ENCODE results near the gene MED25.

The MED25 gene

DNA sequence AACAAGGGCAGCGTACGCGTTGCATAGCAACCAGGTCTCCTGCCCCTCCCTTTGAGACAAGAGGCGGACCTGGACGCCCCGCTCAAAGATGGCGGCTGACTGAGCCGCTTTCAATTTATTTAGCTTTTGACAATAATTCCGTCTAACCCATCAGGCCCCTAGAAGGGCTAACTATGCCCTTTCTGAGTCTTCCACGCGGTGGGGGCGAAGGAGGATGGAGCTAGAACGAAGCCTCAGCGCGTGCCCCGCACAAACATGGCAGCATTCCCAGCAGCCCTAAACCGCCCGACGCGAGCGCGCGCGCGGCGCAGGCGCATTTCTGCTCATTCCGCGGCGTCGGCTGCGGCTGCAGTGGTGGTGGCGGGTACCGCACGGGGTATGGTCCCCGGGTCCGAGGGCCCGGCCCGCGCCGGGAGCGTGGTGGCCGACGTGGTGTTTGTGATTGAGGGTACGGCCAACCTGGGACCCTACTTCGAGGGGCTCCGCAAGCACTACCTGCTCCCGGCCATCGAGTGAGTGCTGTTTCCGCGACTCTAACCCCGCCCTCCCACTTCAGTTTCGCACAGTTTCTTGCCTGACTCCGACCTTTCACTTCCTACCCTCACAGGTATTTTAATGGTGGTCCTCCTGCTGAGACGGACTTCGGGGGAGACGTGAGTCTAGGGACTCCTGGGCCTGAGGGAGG is at the start of gene MED25:
Gene MED25, plus strand, starts transcription at position 326 of the 685 bp plus-strand sequence. Its CDS starts 53 bp downstream, at position 379.
- peak; percentile 79 for DNase-seq (ENCODE audit: low read depth)

DNA sequence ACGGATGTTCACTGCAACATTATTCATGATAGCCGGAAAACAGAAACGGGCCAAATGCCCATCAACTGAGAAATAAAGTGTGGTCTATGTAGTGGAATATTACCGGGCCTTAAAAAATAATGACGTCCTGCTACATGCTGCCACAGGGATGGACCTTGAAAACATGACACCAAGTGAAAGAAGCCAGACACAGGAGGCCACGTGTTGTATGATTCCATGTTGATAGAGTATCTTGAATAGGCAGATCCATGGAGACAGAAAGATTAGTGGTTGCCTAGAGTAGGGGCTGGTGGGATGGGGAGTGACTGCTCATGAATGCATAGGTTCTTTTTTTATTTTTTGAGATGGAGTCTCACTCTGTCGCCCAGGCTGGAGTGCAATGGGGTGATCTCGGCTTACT is 47.6 kb upstream of the MED25 start:
- DNase-seq (ENCODE audit: low read depth), result no peak

DNA sequence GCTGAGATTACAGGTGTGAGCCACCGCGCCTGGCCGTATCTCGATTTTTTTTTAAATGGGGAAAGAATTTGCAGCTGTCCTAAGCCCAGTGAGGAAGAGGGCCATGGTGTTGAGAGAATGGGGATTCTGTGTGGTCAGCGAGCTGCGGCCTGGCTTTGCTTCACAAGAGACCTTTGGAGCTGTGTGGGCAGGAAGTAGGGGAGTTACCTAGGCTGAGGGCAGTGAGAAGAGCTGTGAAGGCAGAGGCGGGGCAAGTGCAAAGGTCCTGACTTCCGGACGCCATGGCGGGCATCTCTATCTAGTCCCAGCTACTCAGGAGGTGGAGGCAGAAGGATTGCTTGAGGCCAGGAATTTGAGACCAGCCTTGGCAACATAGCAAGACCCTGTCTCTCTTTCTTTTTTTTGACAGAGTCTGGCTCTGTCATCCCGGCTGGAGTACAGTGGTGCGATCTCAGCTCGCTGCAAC is 46.4 kb upstream of the MED25 start:
- no peak for DNase-seq (ENCODE audit: low read depth)

DNA sequence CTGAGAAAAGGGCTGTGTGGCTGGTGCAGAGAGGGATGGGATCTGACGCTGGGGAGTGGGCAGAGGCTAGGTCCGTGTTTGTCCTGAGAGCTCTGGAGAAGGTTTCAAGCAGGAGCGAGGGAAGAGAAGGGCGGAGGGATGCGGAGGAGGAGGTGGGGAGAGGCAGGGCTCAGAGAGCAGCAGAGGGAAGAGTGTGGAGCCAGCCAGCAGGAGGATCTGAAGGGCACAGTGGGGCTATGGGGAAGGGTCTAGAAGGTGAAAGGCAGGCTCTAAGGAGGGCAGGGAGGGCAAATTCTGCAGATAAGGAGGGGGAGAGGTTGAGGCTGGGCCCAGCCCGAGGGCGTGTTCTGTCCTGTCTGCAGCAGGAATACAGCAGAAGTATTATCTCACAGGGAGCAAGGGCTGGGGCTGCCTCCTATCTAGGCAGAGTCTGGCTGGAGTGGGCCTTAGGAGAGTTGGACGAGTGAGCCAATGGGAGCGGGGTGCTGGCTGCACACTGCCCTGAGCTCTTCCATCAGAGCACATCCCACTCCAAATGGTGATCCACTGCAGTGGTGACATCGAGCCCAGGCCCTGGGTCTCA is 45.1 kb upstream of the MED25 start:
- no peak for DNase-seq (ENCODE audit: low read depth)

DNA sequence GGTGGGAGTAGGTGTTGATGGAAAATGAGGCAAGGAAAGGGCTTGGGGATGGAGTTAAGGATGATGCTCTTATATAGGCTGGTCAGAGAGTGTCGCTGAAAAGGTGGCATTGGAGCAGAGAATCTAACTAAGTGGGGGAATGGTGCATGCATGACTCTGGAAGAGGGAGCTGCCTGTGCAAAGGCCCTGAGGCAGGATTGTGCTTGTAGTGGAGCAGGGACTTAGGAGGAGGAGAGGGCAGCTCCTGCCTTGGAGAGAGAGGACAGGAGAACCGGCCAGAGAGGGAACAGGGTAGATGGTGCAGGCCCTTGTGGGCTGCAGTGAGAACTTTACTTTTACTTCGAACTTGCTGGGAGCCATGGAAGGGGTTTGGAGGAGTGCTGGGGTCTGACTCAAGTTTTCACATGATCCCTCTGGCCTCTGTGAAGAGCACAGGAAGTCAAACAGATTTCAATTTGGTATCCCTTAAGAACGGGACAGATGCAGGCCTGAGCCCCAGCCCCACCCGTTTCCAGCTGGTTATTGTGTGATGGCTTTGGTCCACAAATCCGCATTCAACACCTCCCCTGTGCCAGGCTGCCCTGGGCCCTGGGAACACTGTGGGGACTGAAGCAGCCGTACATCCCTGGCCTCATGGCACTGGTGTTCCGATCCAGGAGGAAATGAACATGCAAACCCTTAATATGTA is 44.3 kb upstream of the MED25 start:
- DNase-seq (ENCODE audit: low read depth), result no peak

DNA sequence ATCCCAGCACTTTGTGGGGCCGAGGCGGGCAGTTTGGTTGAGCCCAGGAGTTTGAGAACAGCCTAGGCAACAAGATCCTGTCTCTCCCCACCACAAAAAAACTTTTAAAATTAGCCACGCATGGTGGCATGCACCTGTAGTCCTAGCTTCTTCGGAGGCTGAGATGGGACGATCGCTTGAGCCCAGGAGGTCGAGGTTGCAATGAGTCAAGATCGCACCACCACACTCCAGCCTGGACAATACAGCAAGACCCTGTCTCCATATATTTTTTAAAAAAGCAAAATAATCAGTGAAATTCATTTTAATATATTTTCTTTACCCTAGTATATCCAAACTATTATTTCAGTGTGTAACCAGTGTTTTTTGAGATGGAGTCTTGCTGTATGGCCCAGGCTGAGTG is 43.1 kb upstream of the MED25 start:
- DNase-seq (ENCODE audit: low read depth), result no peak

DNA sequence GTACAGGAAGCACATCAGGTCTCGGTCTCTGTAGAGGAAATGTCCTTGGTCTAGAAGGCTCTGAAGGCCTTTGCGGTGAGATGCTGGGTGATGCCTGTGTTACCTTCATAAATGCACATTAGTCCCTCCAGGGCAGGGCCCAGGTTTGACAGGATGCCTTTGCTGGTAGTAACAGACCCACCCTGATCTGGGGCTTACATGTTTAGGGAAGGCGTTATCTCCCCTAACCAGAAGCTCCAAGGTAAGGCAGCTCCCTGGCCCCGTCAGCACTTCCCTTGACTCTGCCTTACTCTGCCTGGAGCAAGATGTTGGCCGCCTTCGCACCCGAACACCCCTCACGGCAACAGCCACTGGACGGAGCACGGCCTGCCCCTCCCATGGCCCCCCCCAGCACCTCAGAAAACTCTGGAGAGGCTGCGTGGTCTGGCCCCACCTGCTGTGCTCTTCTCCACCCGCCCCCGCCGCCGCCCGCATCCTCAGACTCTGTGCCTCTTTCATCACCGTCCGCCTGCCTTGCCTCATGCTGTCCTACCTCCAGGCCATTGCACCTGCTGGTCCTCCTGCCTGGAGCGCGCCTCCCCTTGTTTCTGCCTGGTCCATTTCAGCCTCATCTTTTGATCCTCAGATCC is 42.2 kb upstream of the MED25 start:
- no peak for DNase-seq (ENCODE audit: low read depth)

DNA sequence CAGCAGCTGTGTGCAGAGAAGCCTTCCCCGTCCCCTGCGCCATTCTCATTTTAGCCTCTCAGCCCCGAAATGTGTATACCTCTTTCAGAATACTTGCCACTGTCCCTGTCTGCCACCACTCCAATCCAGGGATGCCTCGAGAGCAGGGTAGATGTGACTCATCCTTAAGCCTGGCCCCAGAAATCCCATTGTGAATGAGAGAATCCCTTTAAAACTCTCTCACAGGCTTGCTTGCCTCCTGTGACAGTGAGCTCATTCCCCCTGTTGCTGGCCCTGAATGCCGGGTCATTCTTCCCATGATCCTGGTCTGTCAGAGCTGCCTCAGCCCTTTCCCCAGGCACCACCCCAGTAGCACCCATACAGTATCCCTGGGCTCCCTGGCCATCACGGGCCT is 41.7 kb upstream of the MED25 start:
- DNase-seq (ENCODE audit: low read depth), result no peak

DNA sequence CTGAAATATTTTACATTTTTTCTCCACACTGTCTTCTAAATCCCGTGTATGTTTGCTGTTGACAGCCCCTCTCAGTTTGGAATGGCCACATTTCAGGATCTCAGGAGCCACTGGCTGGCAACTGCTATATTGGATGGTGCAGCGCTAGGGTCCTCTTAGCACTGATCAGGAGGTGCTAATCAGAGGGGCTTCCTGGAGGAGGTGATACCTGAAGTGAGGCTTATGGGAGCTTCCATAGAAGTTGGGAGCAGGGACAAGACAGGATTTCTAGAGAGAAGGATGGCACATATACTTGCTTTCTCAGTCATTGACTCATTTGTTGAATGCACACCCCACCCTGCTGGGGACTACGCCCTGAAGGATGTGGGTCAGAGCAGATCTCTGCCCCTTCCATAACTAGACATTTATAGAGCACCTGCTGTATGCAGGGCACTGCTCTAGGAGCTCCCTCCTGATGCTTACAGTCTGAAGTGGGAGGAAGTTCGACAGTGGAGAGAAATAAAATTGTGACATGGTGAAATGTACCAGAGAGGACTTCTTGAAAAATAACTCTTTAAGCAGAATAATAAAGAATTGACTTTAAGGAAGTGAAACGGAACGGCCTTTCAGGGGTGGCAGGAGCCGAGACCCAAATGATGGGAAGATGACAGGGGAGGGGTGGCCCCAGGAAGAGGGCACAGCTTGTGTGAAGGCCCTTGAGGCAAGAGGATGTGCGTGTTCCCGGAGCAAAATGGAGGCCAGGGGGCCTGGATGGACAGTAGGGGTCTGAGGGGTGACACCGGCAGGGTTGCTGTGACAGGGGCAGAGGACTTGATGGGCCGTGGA is 38.1 kb upstream of the MED25 start:
- no peak for DNase-seq (ENCODE audit: low read depth)

DNA sequence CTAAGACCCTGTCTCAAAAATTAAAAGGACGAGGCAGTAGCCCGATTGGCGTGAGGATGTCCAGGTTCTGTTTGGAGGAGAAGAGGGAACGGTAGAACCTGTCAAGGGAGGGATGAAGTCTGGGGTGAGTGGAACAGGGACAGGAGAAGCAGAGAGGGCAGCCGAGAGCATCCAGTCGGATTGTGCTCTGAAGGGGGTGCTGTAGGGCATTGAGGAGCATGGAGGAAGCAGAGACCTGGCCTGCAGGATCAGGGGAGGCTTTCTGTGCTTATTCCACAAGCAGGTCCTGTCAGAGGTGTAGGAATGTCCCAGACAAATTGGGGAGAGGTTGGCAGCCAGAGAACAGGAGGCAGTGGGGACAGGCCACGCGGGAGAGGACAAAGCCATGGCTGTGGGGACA is 37.2 kb upstream of the MED25 start:
- DNase-seq (ENCODE audit: low read depth), result no peak

DNA sequence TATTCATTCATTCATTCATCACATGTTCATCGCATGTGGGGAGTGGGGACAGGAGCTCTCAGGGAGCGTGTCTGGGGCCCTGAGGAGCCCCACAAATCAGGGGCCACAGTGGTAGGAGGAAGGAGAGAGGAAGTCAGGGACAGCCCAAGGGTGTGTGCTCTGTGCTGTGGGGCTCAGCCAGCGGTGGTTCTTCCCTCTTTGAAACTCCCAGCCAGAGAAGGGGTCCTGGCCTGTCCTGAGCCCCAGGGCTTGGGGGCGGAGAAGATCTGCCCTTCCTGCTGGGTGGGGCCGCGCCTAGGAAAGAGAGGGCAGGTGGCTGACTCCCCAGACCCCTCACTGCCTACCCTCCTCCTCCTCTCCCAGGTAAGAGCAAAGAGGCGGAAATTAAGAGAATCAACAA is 36.7 kb upstream of the MED25 start:
- no peak for DNase-seq (ENCODE audit: low read depth)

DNA sequence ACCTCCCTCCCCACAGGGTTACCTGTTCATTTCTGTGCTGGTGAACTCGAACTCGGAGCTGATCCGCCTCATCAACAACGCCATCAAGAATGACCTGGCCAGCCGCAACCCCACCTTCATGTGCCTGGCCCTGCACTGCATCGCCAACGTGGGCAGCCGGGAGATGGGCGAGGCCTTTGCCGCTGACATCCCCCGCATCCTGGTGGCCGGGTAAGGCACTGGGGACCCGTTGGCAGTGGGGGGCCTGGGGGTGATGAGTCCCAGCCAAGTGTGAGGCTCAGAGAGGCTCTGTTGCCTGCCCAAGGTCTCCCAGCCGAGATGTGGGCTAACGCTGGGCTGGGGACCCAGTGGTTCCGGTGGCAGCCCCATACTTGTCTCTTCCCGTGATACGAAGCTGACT is 35.6 kb upstream of the MED25 start:
- DNase-seq (ENCODE audit: low read depth), result no peak

DNA sequence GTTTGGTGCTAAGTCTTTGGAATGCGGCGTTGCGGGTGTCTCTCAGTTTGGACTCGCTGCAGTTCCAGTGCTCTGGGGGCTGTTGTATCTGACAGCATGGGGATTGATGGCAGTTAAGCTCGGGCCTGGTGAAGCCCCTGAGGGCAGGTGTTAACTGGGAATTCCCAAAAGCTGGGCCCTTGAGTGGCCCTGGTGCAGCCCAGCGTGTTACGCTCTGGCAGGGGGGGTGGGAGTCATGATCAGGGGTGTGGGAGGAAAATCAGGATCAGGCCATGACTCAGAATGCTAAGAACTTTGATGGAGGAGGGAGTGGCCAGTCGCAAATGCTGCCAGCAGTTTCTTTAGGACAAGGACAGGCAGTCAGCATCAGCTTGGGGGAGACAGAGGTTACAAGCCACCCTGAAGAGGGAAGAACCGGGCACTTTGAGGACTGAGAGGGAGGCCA is 31.7 kb upstream of the MED25 start:
- no peak for DNase-seq (ENCODE audit: low read depth)

DNA sequence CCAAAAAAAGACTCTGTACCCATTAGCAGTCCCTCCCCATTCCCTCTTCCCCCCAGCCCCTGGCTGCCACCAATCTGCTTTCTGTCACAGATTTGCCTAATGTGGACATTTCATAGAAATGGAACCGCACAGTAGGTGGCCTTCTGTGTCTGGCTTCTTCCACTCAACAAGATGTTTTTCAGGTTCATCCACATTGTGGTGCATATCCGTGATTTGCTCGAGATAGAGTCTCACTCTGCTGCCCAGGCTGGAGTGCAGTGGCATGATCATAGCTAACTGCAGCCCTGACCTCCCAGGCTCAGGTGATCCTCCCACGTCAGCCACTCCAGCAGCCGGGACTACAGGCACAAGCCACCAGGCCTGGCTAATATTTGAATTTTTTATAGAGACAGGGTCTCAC is 30.3 kb upstream of the MED25 start:
- DNase-seq (ENCODE audit: low read depth), result no peak

DNA sequence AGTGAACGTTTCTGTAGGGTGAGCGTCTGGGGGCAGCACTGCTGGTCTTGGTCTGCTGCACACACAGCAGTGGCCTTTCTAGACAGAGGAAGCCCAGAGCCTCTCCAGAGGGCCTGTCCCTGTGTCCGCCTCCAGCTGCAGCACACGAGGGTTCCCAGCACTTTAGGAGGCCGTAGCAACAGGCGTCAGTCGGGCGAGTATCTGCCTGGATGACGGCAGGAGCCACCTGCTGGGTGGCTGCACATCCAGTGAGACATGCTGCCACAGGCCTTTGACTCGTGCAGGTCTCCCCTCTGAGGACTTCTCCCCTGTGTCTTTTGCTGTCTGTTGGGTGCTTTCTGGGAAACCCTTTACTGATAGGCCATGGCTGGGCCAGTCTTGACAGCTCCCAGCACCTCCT is 29.2 kb upstream of the MED25 start:
- DNase-seq (ENCODE audit: low read depth), result no peak

DNA sequence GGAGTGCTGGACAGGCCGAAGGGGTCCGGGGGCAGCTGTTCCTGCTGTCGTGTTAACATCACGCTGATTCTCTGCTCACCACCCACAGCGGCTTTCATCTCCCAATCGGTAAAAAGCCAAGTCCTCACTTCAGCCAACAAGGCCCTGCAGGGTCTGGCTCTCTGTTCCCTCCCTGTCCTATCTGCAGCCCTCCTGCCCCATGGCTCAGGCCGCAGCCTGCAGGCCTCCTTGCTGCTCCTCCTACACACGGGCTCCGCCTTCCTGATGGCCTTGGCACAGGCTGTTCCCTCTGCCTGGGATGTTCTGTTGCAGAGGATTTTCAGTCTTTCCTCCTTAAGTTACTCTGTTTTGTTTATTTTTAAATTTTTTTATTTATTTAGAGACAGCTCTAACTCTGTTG is 27.2 kb upstream of the MED25 start:
- DNase-seq (ENCODE audit: low read depth), result no peak

DNA sequence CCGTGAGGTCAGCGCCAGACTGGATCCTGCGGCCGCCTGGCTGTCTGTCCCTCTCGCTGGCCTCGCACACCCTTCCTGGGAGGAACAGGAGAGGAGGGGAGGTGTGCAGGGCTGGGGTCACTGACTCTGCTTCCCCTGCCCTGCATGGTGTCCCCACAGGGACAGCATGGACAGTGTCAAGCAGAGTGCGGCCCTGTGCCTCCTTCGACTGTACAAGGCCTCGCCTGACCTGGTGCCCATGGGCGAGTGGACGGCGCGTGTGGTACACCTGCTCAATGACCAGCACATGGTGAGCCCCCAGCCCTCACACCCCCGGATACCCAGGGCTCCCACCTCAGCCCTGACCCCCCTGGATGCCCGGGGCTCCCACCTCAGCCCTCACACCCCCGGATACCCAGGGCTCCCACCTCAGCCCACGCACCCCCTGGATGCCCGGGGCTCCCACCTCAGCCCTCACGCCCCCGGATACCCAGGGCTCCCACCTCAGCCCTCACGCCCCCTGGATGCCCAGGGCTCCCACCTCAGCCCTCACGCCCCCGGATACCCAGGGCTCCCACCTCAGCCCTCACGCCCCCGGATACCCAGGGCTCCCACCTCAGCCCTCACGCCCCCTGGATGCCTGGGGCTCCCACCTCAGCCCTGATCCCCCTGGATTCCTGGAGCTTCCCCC is 26.2 kb upstream of the MED25 start:
- DNase-seq (ENCODE audit: low read depth), result no peak

DNA sequence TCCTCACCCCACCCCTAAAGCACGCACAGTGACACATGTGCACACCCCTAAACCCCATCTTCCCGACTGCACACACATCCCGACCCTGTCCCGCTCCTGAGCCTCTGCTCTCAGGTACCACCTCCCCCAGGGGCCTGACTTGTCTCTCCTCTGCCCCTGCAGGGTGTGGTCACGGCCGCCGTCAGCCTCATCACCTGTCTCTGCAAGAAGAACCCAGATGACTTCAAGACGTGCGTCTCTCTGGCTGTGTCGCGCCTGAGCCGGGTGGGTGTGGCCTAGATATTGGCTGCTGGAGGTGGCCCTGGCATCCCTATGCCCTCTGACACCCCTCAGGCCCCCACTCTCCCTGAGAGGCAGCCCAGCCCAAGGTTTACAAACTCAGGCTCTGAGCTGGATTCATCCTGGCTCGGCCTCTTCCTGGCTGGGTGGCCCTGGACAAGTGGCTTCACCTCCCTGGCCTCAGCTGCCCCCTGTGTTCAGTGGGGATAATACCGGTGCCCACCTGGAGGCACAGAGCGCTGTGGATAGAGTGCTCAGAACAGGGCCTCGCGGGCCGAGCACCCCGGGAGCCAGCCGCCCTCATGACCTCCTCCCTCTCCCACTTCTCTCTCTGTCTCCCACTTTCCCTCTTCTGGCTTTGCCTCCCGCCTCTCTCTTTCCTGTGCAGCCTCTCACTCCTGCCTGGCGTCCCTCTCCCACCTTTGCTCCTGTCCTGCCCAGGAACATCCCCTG is 25.1 kb upstream of the MED25 start:
- no peak for DNase-seq (ENCODE audit: low read depth)

DNA sequence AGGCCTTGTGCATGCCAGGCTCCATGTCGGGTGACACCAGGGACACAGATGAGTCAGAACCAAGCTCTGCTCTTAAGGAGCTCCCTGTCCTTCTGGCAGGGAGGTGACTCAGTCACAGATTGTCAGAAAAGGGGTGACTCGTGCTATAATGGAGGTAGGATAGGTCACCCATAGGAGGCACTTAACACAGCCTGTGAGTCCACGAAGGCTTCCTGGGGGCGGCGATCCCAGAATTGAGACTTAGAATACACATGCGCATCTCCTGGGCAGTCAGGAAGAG is 24.6 kb upstream of the MED25 start:
- DNase-seq (ENCODE audit: low read depth), result no peak

DNA sequence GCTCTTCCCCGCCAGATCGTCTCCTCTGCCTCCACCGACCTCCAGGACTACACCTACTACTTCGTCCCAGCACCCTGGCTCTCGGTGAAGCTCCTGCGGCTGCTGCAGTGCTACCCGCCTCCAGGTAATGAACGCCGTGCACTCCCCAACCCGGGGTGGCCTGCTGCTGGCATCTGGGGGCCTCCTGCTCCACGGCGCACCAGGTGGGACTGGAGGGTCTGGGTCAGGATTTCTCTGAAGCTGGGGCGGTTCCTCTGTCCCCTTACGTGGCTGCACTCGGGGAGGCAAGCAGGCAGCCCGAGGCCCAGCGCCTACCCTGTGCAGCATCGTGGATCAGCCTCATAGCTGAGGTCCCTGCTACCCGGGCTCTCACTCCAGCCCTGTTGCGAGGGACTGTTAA is 22.5 kb upstream of the MED25 start:
- no peak for DNase-seq (ENCODE audit: low read depth)

DNA sequence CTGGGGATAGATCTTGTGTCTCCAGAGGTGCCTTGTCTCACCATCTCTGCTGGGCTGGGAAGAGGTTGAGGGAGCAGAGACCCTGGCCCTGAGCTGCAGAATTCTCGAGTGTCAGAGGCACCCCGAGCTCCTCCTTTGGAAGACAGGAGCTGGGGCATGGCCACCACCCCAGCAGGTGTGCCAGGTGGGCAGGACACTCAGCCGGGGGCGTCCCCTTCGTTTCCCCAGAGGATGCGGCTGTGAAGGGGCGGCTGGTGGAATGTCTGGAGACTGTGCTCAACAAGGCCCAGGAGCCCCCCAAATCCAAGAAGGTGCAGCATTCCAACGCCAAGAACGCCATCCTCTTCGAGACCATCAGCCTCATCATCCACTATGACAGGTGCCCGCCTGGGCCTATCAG is 19.5 kb upstream of the MED25 start:
- no peak for DNase-seq (ENCODE audit: low read depth)
